Neural cell (in vitro differentiated cells): ENCODE measurements around the gene RBPJL. TPM values are rescaled to one million over a fixed set of nuclear protein-coding genes. Genes with fewer than 3 reads are reported as not detected.

Source experiments
- H2AFZ ChIP-seq: fragments of 200-600, 300-800 bp; sonication (generic), shearing (Covaris generic); 2 replicates; pipeline ENCODE4 v1.6.0; 2014; ENCODE audit warnings: low read depth, mild to moderate bottlenecking, antibody characterized with exemption, low read length, moderate library complexity
- H3F3A ChIP-seq: fragments of 200-600 bp; shearing (Covaris generic); 2 replicates; pipeline ENCODE4 v1.6.1; 2016; ENCODE audit warnings: mild to moderate bottlenecking, moderate library complexity, mixed read lengths, antibody characterized with exemption, low read length; ENCODE audit not compliant: insufficient read depth, poor library complexity, severe bottlenecking
- H3K27ac ChIP-seq: fragments of 200-600, 300-800 bp; sonication (generic), shearing (Covaris generic); 2 replicates; pipeline ENCODE4 v1.5.1; 2014; ENCODE audit warnings: mild to moderate bottlenecking, low read length, moderate library complexity
- H3K27me3 ChIP-seq: fragments of 300-800, 200-600 bp; sonication (generic), shearing (Covaris generic); 2 replicates; pipeline ENCODE4 v1.6.0; 2014; ENCODE audit warnings: mild to moderate bottlenecking, low read depth, low read length, moderate library complexity; ENCODE audit not compliant: insufficient read depth
- H3K36me3 ChIP-seq: fragments of 300-800, 200-600 bp; sonication (generic), shearing (Covaris generic); 2 replicates; pipeline ENCODE4 v1.5.1; 2014; ENCODE audit warnings: mild to moderate bottlenecking, antibody characterized with exemption, low read length, moderate library complexity; ENCODE audit not compliant: insufficient read depth
- H3K4me2 ChIP-seq: fragments of 300-800, 200-600 bp; sonication (generic), shearing (Covaris generic); 2 replicates; pipeline ENCODE4 v1.6.0; 2014; ENCODE audit warnings: mild to moderate bottlenecking, low read length
- H3K4me3 ChIP-seq: fragments of 300-800, 200-600 bp; sonication (generic), shearing (Covaris generic); 2 replicates; pipeline ENCODE4 v1.5.1; 2014; ENCODE audit warnings: mild to moderate bottlenecking, low read length, moderate library complexity
- H3K79me2 ChIP-seq: fragments of 200-600 bp; shearing (Covaris generic); replicated peaks from 2 replicates; pipeline ENCODE4 v1.6.0; 2014; ENCODE audit warnings: mild to moderate bottlenecking, low read length, moderate library complexity; ENCODE audit not compliant: insufficient read depth
- H3K9ac ChIP-seq: fragments of 300-800, 200-600 bp; sonication (generic), shearing (Covaris generic); 2 replicates; pipeline ENCODE4 v1.6.1; 2016; ENCODE audit warnings: mild to moderate bottlenecking, low read length, mixed read lengths
- H3K9me2 ChIP-seq: fragments of 200-600 bp; shearing (Covaris generic); 2 replicates; pipeline ENCODE4 v1.6.1; 2016; ENCODE audit warnings: mild to moderate bottlenecking, low read length, mixed read lengths; ENCODE audit not compliant: insufficient read depth
- H3K9me3 ChIP-seq: fragments of 200-600, 300-800 bp; sonication (generic), shearing (Covaris generic); 2 replicates; pipeline ENCODE4 v1.6.1; 2016; ENCODE audit warnings: mild to moderate bottlenecking, mixed run types, low read length, moderate library complexity, mixed read lengths
- H4K20me1 ChIP-seq: fragments of 200-600 bp; shearing (Covaris generic); 2 replicates; pipeline ENCODE4 v1.6.1; 2016; ENCODE audit warnings: mild to moderate bottlenecking, mixed run types; ENCODE audit not compliant: insufficient read depth
- EP300 ChIP-seq: fragments of 450-650 bp; conservative IDR thresholded peaks from 2 replicates; pipeline ENCODE4 v1.6.1; 2014; ENCODE audit warnings: antibody characterized with exemption, mild to moderate bottlenecking, moderate library complexity; ENCODE audit not compliant: poor library complexity, severe bottlenecking
- EZH2 ChIP-seq: fragments of 200-600, 300-800 bp; shearing (Covaris generic), sonication (generic); IDR thresholded peaks from 2 replicates; pipeline ENCODE4 v1.6.1; 2014; ENCODE audit warnings: antibody characterized with exemption, low read length, borderline replicate concordance, mild to moderate bottlenecking; ENCODE audit not compliant: insufficient read depth, poor library complexity, severe bottlenecking
- MXI1 ChIP-seq: fragments of 450-650 bp; conservative IDR thresholded peaks from 2 replicates; pipeline ENCODE4 v1.6.1; 2014; ENCODE audit warnings: antibody characterized with exemption, mild to moderate bottlenecking; ENCODE audit not compliant: poor library complexity, severe bottlenecking
- POLR2AphosphoS5 ChIP-seq: IDR thresholded peaks from 2 replicates; pipeline ENCODE4 v1.6.1; 2012
- RAD21 ChIP-seq: fragments of 450-650 bp; conservative IDR thresholded peaks from 2 replicates; pipeline ENCODE4 v1.6.1; 2014; ENCODE audit warnings: antibody characterized with exemption, mild to moderate bottlenecking, moderate library complexity
- REST ChIP-seq: IDR thresholded peaks from 2 replicates; pipeline ENCODE4 v1.6.1; 2012; ENCODE audit warnings: borderline replicate concordance
- SMC3 ChIP-seq: fragments of 450-650 bp; conservative IDR thresholded peaks from 2 replicates; pipeline ENCODE4 v1.6.1; 2014; ENCODE audit warnings: antibody characterized with exemption, mild to moderate bottlenecking, moderate library complexity; ENCODE audit not compliant: poor library complexity
- TAF1 ChIP-seq: IDR thresholded peaks from 2 replicates; pipeline ENCODE4 v1.6.1; 2012; ENCODE audit warnings: low read depth
- polyA plus RNA-seq: library from polyadenylated mRNA; depleted of rRNA; stranded (reverse); fragments of >200 nt; gene quantifications from 2 replicates; pipeline ENCODE4 v1.2.3, GENCODE V29; 2014
- TF ChIP-seq, protein P1 (sequence below): fragments of 450-650 bp; IDR thresholded peaks from 2 replicates; pipeline ENCODE4 v1.5.1; 2014; ENCODE audit warnings: antibody characterized with exemption, mild to moderate bottlenecking, moderate library complexity; ENCODE audit not compliant: poor library complexity, severe bottlenecking

Gene RBPJL
- polyA plus RNA-seq, 1 donor from 2014 or later, result not detected

GRCh38 chr20:45339084-45339483 lies 32.4 kb downstream of the RBPJL start:
- no peak overlapping the region for H3K27ac ChIP-seq
- TF ChIP-seq RAD21 (no peak), TAF1 (no peak)
- TF ChIP-seq, protein P1, sequence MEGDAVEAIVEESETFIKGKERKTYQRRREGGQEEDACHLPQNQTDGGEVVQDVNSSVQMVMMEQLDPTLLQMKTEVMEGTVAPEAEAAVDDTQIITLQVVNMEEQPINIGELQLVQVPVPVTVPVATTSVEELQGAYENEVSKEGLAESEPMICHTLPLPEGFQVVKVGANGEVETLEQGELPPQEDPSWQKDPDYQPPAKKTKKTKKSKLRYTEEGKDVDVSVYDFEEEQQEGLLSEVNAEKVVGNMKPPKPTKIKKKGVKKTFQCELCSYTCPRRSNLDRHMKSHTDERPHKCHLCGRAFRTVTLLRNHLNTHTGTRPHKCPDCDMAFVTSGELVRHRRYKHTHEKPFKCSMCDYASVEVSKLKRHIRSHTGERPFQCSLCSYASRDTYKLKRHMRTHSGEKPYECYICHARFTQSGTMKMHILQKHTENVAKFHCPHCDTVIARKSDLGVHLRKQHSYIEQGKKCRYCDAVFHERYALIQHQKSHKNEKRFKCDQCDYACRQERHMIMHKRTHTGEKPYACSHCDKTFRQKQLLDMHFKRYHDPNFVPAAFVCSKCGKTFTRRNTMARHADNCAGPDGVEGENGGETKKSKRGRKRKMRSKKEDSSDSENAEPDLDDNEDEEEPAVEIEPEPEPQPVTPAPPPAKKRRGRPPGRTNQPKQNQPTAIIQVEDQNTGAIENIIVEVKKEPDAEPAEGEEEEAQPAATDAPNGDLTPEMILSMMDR, result no peak
- no peaks in the 10 kb centered on the region for H3F3A ChIP-seq
- H3K36me3 ChIP-seq, result no peaks in the 10 kb centered on the region
- H3K4me3 ChIP-seq, result no peak overlapping the region
- no peak overlapping the region for H3K4me2 ChIP-seq
- H3K9me3 ChIP-seq, result no peaks in the 10 kb centered on the region
- no peaks in the 10 kb centered on the region for H3K27me3 ChIP-seq
- no peaks in the 10 kb centered on the region for H3K9me2 ChIP-seq
- no peaks in the 10 kb centered on the region for H3K79me2 ChIP-seq
- H3K9ac ChIP-seq, result no peak overlapping the region
- H2AFZ ChIP-seq, result no peak overlapping the region
- no peaks in the 10 kb centered on the region for H4K20me1 ChIP-seq

DNA sequence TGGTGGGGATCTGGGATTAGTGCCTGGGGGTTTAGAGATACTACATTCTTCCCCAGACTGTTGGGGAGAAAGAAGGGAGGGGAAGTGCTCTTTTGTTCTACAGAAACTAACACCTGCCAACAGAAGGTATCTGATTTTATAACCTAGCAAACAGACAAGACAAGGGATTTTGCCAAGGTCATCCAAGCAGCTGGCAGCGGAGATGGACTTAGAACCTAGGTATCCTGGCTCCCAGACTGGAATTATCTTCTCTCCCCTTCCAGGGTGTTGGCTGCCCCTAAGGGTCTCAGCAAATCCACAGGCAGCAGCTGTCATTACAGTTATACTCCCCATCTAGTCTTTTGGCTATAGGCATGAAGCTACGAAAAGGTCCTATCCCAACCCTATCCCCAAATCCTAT lies 33.2 kb downstream of the RBPJL start:
- TF ChIP-seq, protein P1, result no peak
- TF ChIP-seq EP300, result no peak
- no peak for TF ChIP-seq POLR2AphosphoS5
- TF ChIP-seq EZH2, result no peak
- TF ChIP-seq TAF1, result no peak
- no peak for TF ChIP-seq REST
- TF ChIP-seq MXI1, result no peak
- TF ChIP-seq SMC3, result no peak
- no peak for TF ChIP-seq RAD21
- Histone ChIP-seq H3K4me3 (no peak overlapping the region), H3K79me2 (no peaks in the 10 kb centered on the region), H3K27me3 (no peaks in the 10 kb centered on the region), H3K9ac (no peak overlapping the region), H3K9me2 (no peaks in the 10 kb centered on the region), H3F3A (no peaks in the 10 kb centered on the region), H2AFZ (no peak overlapping the region), H3K4me2 (no peak overlapping the region), H4K20me1 (no peaks in the 10 kb centered on the region), H3K36me3 (no peaks in the 10 kb centered on the region), H3K9me3 (no peaks in the 10 kb centered on the region), H3K27ac (no peak overlapping the region)
